Measurements from ENCODE around the gene KRTAP12-1. TPM values are rescaled to one million over a fixed set of nuclear protein-coding genes. Genes with fewer than 3 reads are reported as not detected.
A peak's percentile ranks its signal among the peaks of the same experiment; 100 is the strongest.

KRTAP12-1 gene
- total RNA-seq, 1 donor from 2014 or later: not detected

DNA sequence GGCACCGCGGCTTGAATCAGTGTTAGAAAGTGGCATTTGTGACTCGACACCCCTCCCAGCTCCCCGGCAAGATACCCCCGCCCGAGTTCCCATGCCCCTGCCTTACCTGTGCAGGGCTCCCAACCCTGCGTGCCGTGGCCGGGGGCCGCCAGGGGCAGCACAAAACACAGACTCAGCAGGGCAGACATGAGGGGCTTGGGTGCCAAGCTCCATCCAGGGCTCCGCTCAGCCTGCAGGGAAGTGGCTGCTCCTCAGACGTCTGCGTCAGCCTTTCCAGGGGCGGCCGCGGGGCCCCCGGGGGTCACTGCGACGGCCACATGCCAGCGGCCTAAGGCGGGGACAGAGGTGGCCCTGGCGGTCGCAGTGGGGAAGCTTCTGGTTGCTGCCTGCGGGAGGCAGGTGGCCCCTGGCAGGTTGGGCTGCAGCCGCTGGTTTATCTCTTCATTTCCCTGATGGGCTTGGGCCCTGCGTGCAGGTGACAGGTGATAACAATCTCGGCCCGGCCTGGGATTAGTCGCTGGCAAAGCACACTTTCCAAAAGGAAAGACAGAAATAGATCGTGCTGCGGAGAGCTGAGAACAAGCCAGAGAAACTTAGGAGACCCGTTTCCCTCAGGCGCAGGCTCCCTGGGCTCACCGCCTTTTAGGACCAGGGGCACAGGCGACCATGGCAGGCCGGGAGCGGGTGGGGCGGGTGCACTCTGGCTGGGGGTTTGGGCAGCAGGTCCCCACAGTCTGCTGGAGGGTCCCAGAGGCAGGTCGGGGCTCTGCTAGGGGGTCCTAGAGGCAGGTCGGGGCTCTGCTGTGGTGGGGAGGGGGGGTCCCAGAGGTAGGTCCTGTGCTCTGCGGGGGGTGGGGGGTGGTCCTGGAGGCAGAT lies 29.6 kb upstream of the KRTAP12-1 start, which contains the start of gene TSPEAR:
TSS of gene TSPEAR (minus strand) at position 246 of the 876 bp plus-strand sequence. CDS start at position 188, 58 bp downstream.
- DNase-seq (ENCODE audit: low spot score): no peak

DNA sequence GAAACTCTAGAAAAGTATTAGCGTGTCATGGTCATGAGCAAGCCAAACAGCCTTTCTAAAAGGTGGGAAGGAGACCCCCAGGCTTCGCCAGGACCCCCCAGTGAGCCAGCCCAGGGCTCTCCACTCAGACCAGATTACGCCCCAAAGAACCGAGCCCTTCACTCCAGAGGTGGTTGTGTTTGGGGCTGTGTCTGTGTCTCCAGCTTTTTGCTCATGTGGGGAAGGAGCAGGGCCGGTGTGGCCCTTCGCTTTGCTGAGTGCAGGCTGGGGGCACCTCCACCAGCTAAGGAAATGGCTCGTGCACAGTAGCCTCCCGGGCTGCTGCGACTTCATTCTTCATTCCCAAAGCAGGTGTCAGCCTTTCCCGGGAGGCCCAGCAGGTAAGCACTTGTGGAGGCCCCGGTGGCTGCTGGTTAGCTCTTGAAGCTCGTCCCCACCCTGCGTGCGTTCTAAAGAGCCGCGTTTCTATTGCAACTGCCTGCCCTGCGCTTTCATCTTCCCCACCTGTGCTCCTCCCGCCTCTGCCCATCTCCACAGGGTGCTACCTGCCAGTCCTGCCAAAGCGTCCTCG lies 28.9 kb upstream of the KRTAP12-1 start:
- DNase-seq (ENCODE audit: low spot score): no peak

DNA sequence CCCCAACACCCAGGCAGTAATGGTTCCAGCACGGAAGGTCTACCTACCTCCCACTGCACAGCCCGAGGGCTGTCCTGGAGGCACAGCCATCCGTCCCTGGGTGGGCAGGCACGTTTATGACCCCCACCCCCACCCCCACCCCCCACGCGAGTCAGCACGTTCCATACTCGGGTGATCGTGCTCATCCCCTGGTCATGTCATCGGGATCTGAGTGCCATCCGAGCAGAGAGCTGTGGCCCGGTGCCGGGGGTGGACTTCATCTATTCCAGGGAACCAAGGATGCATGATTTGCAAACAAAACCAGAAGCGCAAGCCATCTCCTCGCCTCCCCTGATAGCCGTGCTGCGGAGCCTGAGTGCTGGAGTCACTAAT lies 28.3 kb upstream of the KRTAP12-1 start:
- DNase-seq (ENCODE audit: low spot score): no peak

DNA sequence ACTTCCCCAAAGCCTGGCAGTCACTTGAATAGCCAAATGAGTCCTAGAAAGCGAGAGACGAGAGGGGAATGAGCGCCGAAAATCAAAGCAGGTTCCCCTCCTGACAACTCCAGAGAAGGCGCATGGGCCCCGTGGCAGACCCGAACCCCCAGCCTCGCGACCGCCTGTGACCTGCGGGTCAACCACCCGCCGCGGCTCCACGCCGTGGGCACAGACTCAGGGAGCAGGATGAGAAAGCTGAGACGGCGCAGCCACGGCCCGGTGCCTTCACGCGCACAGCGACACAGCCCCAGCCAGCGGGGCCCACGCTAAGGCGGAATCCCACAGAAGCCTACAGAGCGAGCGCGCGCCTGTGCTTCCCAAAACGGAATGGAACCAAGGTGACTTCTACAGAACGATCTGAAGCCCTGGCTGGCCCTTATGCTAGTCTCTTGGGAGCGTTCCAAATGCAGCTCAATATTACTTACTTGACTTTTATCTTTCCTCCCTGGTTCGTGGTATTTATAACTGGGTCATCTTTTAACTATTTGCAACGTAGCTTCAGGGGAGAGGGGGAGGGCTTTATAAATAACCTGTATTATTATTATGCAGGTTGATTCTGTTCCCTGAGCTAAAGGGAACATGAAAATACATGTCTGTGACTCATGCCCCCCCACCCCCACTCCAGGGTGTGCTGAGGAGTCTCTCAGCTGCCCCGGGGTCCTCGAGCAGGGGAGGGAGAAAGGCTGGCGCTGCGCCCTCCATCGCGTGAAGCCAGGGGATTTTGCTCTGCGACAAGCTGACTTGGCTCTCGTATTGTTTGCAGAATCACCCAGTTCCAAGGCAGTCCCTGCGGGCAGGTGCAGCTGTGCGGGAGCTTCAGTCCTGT lies 27.7 kb upstream of the KRTAP12-1 start:
- DNase-seq (ENCODE audit: low spot score): peak; percentile 21

DNA sequence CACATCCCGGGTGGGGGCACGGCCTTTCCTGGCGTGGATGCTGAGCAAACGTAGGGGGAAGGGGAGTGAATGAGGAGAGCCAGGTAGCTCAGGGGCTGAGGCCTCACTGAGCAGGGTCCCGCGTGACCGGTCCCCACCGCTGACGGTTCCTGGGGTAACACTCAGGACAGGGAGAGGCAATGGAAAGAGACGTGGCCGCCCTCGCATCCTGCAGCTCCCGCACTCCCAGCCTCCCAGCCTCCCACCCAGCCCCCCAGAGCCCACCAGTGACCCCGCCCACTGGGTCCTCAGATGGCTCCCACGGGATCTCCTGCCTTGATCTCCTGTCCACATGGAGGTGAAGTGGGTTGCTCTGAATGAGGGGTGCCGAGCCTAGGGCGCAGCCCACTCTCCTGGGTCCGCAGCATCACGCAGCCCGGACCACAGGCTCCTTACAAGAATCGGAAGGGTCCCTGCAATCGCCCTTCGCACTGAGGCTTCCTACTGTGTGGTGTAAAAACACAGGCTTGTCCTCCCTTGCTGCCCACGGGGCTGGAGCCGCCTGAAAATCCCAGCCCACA lies 27.0 kb upstream of the KRTAP12-1 start:
- DNase-seq (ENCODE audit: low spot score): no peak

DNA sequence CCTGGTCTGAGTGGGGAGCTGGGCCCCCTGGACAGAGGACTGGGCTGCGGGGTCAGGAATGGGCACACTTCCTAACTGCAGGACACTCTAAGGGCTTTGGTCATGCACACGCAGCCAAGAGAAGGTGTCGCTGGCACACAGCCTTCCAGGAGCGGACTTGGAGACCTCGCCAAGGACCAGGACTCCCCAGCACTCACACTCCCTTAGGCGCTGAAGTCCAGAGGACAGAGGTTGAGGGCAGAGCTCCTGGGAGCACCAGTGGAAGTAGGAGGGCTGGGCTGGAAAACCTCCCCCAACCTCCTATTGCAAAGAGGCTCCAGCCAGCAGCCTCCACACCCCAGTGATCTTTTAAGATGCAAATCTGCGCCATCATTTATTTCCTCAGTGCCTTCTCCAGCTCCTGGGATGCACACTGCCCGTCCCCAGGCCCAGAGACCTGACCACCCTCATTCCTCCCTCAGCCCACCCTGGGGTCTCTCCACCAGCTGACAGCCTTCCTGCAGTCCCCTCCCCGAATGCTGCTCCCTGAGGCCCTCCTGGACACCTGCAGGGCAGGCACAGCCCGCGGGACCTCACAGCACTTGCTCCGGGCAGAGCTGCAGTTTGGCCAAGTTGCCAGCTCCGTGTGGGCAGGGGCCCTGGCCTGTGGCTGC lies 26.4 kb upstream of the KRTAP12-1 start:
- DNase-seq (ENCODE audit: low spot score): no peak

DNA sequence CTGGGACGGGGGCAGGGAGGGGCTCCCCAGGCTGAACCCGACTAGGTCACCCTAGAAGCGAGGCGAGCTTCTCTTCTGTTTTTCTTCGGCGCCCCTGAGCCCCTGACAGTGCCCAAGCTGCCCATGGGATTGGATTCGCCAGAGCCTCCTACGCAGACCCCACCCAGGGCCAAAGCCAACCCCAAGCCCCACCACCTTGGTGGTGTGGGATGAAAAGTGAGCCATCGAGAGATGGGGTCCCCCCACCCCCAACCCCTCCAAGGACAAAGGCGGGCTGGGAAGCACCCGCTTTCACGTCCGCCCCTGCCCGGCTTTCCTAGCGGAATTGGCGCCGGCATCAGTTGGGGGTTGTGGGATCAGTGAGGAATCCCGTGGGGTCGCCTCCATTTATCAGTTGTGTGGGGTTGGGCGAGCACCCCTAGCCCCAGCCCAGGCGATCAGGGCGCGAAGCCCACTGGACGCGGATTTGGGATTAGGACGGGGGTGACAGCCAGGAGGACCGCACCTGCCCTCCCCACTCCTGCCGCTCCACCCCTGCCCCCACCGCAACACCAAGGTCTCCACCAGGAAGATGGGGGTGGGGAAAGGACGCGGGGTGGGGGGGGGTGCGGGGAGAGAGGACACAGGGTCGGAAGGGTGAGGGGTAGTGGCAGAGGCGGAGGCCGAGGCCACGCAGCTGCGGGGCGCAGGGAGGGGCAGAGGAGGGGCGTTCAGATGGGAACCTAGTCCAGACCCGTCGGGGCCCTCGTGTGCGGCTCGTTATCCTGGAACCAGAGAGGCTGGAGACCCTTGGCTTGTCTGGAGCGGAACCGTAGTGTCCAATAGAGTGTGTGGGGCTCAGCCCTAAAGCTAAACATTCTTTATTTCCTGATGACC lies 25.0 kb upstream of the KRTAP12-1 start:
- DNase-seq (ENCODE audit: low spot score): no peak

DNA sequence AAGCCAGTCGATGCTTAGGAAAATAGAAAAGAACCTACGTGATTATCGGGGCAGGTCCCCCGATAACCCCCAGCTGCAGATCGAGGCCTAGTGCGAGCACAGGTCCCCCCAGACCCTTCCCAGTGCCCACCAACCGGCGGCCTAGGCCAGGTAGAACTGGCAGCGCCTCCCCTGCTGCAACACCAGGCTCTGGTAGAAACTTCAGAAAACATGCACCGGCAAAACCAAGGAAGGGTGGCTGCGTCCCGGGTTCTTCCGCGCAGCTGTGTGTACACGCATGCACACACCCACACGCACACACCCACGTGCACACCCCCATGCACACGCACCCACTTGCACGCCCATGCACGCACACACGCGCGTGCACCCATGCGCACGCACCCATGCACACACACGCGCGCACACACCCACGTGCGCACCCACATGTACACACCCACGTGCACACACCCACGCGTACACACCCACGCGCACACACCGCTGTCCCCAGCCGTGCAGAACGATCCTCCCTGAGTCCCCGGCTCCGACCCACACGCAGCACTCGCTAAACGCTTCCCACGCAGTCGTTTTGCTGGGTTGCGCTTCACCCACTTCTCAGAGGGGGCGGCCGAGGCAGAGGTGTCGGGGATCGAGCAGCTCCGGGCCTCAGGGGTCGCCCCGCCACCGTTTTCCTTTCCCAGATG lies 24.2 kb upstream of the KRTAP12-1 start:
- no peak for DNase-seq (ENCODE audit: low spot score)

DNA sequence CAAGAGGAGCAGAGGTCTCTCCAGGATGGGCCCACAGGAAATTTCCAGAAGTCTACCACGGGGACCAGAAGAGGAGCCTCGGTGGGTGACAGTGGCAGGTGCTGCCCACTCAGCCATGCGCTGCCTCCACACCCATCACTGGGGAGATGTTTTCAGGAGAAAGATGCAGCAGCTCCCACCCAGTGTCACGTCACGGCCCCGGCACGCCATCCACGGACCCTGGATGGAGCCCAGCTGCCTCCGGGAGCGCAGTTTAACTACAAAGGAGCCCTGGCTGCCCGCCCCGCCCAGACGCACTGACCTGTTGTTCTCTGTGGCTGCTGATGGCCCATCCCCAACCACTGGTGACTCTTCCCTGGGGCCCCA lies 22.7 kb upstream of the KRTAP12-1 start:
- no peak for DNase-seq (ENCODE audit: low spot score)

DNA sequence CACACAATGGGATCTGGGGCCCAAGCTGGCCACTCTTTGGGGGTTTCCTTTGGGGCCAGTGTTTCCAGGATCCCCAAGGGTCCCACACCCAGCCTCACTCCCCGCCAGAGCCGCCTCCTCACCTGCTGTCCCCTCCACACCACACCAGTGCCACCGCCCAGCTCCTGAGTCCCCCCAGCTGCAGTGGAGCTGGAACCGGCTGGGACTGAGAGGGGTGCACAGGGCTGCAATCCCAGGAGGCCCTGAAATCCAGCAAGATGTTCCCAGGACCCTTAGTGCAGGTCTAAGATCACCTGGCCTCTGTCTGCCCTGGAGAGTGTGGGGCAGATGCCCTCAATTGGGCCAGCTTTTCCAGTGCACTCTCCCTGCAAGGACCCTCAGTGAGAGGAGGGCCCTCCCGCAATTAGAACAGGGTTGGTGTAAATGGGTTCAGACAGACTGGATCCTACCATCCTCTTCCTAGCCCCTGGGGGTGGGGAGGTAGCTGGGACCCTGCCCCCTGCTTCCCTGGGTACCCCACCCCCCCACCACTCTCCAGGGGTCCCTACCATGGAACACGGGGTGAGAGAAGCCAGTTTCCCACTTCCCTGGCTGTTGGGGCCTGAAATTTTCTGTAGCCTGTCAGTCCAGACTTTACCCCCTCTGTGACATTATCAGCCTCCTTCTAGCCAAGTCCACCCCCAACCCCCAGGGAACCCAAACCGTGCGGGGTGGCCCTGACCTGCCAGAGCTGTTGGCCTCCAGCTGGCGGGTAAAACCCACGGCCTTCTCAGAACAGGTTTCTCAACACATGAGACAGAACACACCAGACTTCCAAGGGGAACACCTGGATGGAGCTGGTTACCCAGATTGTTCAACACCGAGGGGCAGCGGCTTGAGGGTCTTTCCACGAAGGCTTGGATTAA lies 22.0 kb upstream of the KRTAP12-1 start:
- DNase-seq (ENCODE audit: low spot score): no peak

DNA sequence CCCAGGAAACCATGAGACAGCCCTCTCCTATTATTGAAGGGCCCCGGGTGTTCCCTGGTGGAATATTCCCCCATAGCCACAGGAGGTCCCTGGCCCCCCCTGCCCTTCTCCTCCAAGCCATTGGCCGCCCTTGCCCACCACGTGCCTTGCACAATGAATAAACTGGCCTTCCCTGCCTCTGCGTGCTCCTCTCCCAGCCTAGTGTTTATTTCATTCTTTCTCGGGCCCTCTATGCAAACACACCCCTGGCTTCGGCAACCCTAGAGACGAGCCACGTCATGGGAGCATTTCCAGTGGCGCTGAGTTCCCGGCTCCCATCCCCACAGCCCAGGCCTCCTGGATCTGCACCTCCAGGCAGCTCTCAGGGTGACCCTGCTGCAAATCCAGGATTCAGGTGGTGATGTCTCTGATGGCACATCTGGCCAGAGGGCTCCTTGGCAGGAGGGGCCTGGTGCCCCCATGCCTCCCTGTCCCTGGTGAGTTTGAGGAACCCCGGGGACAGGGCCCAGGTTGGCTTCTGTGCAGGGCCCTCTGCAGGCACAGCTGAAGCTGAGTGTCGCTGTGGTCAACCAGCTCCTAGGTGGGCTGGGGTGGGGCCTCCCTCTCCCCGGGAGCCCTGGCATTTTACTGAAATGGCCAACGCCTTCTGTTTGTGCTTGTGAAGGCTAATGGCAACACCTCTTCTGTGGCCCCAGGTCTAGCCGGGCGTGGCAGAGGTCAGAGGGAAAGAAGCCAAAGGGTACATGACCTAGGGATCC lies 21.2 kb upstream of the KRTAP12-1 start:
- no peak for DNase-seq (ENCODE audit: low spot score)

DNA sequence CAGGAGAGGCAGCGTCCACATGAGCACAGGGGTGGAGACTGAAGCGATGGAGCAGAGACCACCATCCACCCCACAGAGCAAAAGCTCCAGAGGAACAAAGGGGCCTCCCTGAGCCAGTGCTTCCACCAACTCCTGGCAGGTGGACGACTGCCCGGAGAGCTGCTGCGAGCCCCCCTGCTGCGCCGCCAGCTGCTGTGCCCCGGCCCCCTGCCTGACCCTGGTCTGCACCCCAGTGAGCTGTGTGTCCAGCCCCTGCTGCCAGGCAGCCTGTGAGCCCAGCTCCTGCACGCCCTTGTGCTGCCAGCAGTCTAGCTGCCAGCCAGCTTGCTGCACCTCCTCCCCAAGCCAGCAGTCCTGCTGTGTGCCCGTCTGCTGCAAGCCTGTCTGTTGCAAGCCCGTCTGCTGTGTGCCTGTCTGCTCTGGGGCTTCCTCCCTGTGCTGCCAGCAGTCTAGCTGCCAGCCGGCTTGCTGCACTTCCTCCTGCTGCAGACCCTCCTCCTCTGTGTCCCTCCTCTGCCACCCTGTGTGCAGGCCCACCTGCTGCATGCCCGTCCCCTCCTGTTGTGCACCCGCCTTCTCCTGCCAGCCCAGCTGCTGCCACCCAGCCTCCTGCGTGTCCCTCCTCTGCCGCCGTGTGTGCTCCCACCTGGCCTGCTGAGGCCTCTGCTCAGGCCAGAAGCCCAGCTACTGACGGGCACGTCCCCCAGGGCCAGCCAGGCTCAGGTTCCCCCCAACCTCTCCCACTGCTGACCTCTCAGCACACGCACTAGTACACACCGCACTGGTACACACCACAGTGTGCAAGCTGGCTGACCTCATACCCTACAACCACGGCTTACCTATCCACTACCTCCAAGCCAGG lies 20.4 kb upstream of the KRTAP12-1 start:
- no peak for DNase-seq (ENCODE audit: low spot score)

DNA sequence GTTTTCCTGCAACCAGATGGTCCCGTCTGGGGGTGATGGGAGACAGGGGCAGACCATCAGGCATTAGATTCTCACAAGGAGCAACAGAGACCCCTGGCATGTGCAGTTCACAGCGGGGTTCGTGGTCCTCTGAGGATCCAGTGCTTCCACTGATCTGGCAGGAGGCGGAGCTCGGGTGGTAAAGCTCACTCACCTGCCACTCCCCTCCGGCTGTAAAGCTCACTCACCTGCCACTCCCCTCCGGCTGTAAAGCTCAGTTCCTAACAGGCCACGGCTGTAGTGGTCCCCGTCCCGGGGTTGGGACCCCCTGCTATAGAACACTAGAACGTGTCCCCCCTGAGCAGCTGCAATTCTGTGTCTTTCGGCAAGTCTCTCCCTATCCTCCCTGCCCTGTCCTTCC lies 19.6 kb upstream of the KRTAP12-1 start:
- DNase-seq (ENCODE audit: low spot score): no peak

DNA sequence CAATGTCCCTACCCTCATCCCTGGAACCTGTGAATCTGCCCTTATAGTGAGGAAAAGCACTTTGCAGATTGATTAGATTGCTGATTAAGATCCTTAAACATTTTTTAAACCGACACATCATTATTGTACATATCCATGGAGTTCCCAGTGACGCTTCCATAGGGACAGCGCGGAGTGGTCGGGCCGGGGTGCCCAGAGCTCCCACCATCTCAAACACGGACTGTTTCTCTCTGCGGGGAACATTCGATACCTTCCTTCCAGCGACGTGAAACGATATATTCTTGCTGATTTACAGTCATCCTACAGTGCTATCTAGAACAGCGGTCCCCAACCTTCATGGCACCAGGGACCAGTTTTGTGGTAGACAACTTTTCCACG lies 19.0 kb upstream of the KRTAP12-1 start:
- no peak for DNase-seq (ENCODE audit: low spot score)

DNA sequence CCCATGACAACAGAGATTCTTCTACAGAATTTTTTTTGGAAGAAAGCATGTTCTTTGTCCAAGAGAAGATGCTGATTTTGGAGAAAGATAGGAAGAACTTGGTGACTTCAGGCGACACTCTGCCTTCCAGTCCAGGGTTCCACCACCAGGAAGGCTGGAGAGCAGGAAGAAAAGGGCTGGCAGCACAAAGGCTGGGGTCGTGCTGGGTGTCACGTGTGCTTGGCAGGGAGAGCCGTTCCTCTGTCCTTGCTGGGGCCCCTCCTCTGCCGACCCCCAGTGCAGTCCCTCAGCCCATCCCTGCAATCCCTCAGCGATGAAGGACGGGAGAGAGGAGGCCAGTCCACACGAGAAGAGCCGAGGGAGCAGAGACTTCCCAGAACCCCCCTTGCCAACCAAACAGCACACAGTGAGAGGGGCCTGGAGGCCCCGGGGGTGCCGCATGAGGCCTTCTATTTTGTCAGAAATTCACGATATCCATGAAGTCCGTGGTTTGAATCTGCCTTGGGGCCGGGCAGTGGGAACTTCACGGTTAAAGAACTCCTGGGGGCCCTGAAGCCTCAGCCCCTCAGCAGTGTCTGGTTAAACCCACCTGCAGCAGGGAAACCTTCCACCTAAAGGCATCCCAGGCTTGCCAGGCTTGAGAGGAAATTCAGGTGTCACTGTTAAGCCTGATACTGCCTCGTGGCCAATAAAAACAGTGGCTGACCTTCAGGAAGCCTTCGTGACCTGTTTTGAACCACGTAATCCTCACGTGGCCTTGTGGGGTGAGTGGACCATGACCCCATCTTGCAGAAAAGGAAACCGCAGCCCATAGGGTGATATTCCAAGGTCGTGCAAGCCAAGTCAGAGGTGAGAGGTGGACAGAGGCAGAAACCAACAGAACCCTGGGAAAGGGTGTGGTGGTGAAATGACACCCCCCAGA lies 18.4 kb upstream of the KRTAP12-1 start:
- no peak for DNase-seq (ENCODE audit: low spot score)

DNA sequence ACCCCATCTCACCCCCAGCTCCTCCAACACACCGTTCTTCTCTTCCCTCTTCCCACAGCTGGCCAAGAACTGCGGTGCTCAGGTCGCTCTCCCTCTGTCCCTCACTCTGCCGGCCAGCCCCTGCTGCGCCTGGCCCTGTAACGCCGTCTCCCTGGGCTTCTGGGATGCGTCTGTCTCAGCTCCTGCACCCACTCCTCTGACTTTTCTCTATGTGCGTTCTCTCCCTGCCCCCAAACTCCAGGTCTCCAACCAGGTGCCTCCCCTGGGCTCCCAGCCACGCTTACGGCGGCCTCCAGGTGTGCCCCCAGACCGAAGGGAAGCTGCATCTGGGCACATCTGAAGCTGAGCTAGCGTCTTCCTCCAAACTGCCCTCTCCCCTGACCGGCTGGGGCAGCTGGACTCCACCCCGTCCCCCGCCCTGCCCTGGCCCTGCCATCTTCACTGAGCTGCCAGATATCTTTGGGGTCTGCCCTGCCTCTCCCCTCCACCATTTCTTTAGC lies 17.6 kb upstream of the KRTAP12-1 start:
- DNase-seq (ENCODE audit: low spot score): no peak

Data from umbilical cord (tissue), 2 donors.